Suprapubic skin (tissue), 4 donors: Measurements from ENCODE around the gene NOD1. TPM values are rescaled to one million over a fixed set of nuclear protein-coding genes. Genes with fewer than 3 reads are reported as not detected.
A peak's percentile ranks its signal among the peaks of the same experiment; 100 is the strongest.

Experiments
- DNase-seq, 2 donors: peaks; one replicate each; pipeline ENCODE4 v3.0.0-alpha.2; 2019; ENCODE audit warnings: low spot score in 2 of 2
- H3K27ac ChIP-seq: fragments of 200-600 bp; sonication (generic); one replicate; pipeline ENCODE4 v1.5.1; 2019
- H3K27me3 ChIP-seq: fragments of 200-600 bp; sonication (generic); one replicate; pipeline ENCODE4 v1.5.1; 2019
- H3K36me3 ChIP-seq: fragments of 200-600 bp; sonication (generic); one replicate; pipeline ENCODE4 v1.5.1; 2019
- H3K4me1 ChIP-seq: fragments of 200-600 bp; sonication (generic); one replicate; pipeline ENCODE4 v1.5.1; 2019
- H3K4me3 ChIP-seq: fragments of 200-600 bp; sonication (generic); one replicate; pipeline ENCODE4 v1.5.1; 2019; ENCODE audit warnings: mild to moderate bottlenecking
- H3K9me3 ChIP-seq: fragments of 200-600 bp; sonication (generic); one replicate; pipeline ENCODE4 v1.5.1; 2019
- CTCF ChIP-seq, 2 donors: fragments of 200-600 bp in 1 of 2; fragments of 450-650 bp in 1 of 2; sonication (generic) in 1 of 2; IDR thresholded peaks; one replicate each; pipeline ENCODE4 v1.5.1; 2016 to 2019; ENCODE audit warnings: antibody characterized with exemption in 2 of 2, mild to moderate bottlenecking in 1 of 2, moderate library complexity in 1 of 2
- EP300 ChIP-seq: sonication (generic); formaldehyde crosslinking; IDR thresholded peaks from one replicate; pipeline ENCODE4 v1.6.1; 2017; ENCODE audit warnings: antibody characterized with exemption
- POLR2A ChIP-seq, 2 donors: fragments of 450-650 bp; IDR thresholded peaks; one replicate each; pipeline ENCODE4 v1.6.1; 2017; ENCODE audit warnings: antibody characterized with exemption in 2 of 2, mild to moderate bottlenecking in 2 of 2, moderate library complexity in 2 of 2
- POLR2AphosphoS5 ChIP-seq, 3 donors: sonication (generic); formaldehyde crosslinking; IDR thresholded peaks; one replicate each; pipeline ENCODE4 v1.6.1; 2017; ENCODE audit warnings: antibody characterized with exemption in 3 of 3
- WGBS: methylation state at CpG from one replicate; pipeline ENCODE4 v1.1.5; 2018; 5-methylcytosine and 5-hydroxymethylcytosine counted together
- total RNA-seq, 4 donors: library from RNA; depleted of rRNA; stranded (reverse); fragments of >200 nt; gene quantifications; one replicate each; pipeline ENCODE4 v1.1.0, GENCODE V29; 2016

The NOD1 gene
- total RNA-seq, 4 donors from 2014 or later, result 9.2 to 22.8 (median 13.4) TPM

GRCh38 chr7:30472081-30472783 lies 6.4 kb downstream of the NOD1 start:
- 83% methylated on average over 4 of the region's 4 CpGs for WGBS
- no peak for DNase-seq

GRCh38 chr7:30471205-30471604 lies 7.4 kb downstream of the NOD1 start:
- Histone ChIP-seq H3K4me3 (no peak overlapping the region), H3K27me3 (no peaks in the 10 kb centered on the region), H3K27ac (peak overlapping the region; percentile 87), H3K9me3 (no peaks in the 10 kb centered on the region), H3K4me1 (peaks cover 74% of the 10 kb centered on the region), H3K36me3 (no peaks in the 10 kb centered on the region)
- no peak for DNase-seq
- WGBS, result 58% methylated on average over 2 of the region's 2 CpGs
- TF ChIP-seq CTCF (IDR thresholded peaks at IDR 0.05) (no peak), POLR2A (IDR thresholded peaks at IDR 0.05) (no peak), EP300 (no peak), POLR2AphosphoS5 (IDR thresholded peaks at IDR 0.05) (no peak)

More at GRCh38 chr7:30472081-30472783, 6.4 kb downstream of the NOD1 start:
- H3K27ac ChIP-seq, result peak overlapping the region; percentile 87
- TF ChIP-seq CTCF (IDR thresholded peaks at IDR 0.05), result no peak
- no peak for TF ChIP-seq EP300
- TF ChIP-seq POLR2AphosphoS5 (IDR thresholded peaks at IDR 0.05), result no peak
- no peak for TF ChIP-seq POLR2A (IDR thresholded peaks at IDR 0.05)
- no peaks in the 10 kb centered on the region for H3K9me3 ChIP-seq
- peaks cover 82% of the 10 kb centered on the region for H3K4me1 ChIP-seq
- H3K36me3 ChIP-seq, result no peaks in the 10 kb centered on the region
- H3K4me3 ChIP-seq, result no peak overlapping the region
- no peaks in the 10 kb centered on the region for H3K27me3 ChIP-seq

GRCh38 chr7:30470771-30471170 lies 7.8 kb downstream of the NOD1 start:
- Histone ChIP-seq H3K4me3 (no peak overlapping the region), H3K36me3 (no peaks in the 10 kb centered on the region), H3K27ac (peak overlapping the region; percentile 87), H3K27me3 (no peaks in the 10 kb centered on the region), H3K4me1 (peaks cover 74% of the 10 kb centered on the region), H3K9me3 (no peaks in the 10 kb centered on the region)
- 40% methylated on average over 6 of the region's 6 CpGs for WGBS
- no peak for TF ChIP-seq POLR2AphosphoS5 (IDR thresholded peaks at IDR 0.05)
- TF ChIP-seq CTCF (IDR thresholded peaks at IDR 0.05), result no peak
- TF ChIP-seq POLR2A (IDR thresholded peaks at IDR 0.05), result no peak
- TF ChIP-seq EP300, result no peak
- no peak for DNase-seq

- Histone ChIP-seq H3K4me3 (no peak overlapping the region), H3K27me3 (no peaks in the 10 kb centered on the region), H3K9me3 (no peaks in the 10 kb centered on the region), H3K27ac (peak overlapping the region; percentile 87), H3K4me1 (peaks cover 71% of the 10 kb centered on the region), H3K36me3 (no peaks in the 10 kb centered on the region)
- no peak for TF ChIP-seq CTCF (IDR thresholded peaks at IDR 0.05)
- TF ChIP-seq EP300, result no peak
- TF ChIP-seq POLR2AphosphoS5 (IDR thresholded peaks at IDR 0.05), result peak in 1 of 3 donors; percentile 16
- no peak for TF ChIP-seq POLR2A (IDR thresholded peaks at IDR 0.05)
- 71% methylated on average over 14 of the region's 14 CpGs for WGBS
- DNase-seq, result no peak
Measured at GRCh38 chr7:30470163-30470770, 8.3 kb downstream of the NOD1 start.

GRCh38 chr7:30469303-30469702 lies 9.3 kb downstream of the NOD1 start:
- 29% methylated on average over 5 of the region's 5 CpGs for WGBS
- Histone ChIP-seq H3K9me3 (no peaks in the 10 kb centered on the region), H3K36me3 (no peaks in the 10 kb centered on the region), H3K27me3 (no peaks in the 10 kb centered on the region), H3K4me1 (peaks cover 75% of the 10 kb centered on the region), H3K4me3 (no peak overlapping the region), H3K27ac (peak overlapping the region; percentile 87)
- peak; percentile 85 to 87 for DNase-seq
- TF ChIP-seq POLR2AphosphoS5 (IDR thresholded peaks at IDR 0.05) (peak in 1 of 3 donors; percentile 73), EP300 (peak; percentile 78), POLR2A (IDR thresholded peaks at IDR 0.05) (no peak), CTCF (IDR thresholded peaks at IDR 0.05) (peak; percentile 22 to 26)
